HCT116 (cell line): ENCODE measurements around the gene MAN2A2. TPM values are rescaled to one million over a fixed set of nuclear protein-coding genes. Genes with fewer than 3 reads are reported as not detected.

Experiments
- ATAC-seq: fragments of 200-7000 bp; cut with Tn5 transposase; 2 replicates; pipeline ENCODE4 v1.9.1; 2020; ENCODE audit warnings: mild to moderate bottlenecking, moderate library complexity
- BruUV-seq: library from RNA; stranded (reverse); fragments of 400-500 nt; replicated peaks from 2 replicates; lab custom pipeline; 2021; lab: Mats Ljungman, UMichigan
- CTCF ChIA-PET: fragments of 300-600 bp; sonication (Branson Sonifier 250); formaldehyde crosslinking; loops from one replicate; lab custom pipeline; 2021; ENCODE audit warnings: antibody characterized with exemption; lab: Charles Lee
- POLR2A ChIA-PET: fragments of 300-600, 350-600 bp; sonication (Branson Sonifier 250); formaldehyde crosslinking; loops from one replicate; lab custom pipeline; 2021; ENCODE audit warnings: antibody characterized with exemption; lab: Charles Lee
- RAD21 ChIA-PET, 2 experiments: fragments of 300-600 bp; sonication (Branson Sonifier 250); formaldehyde crosslinking; loops; one replicate each; lab custom pipeline; 2023; ENCODE audit warnings: low total read pairs in 2 of 2; ENCODE audit not compliant: uncharacterized antibody in 2 of 2, unreplicated experiment in 2 of 2, low non-redundant PET in 1 of 2; lab: Charles Lee
- DNase-seq: peaks from one replicate; pipeline ENCODE4 v3.0.0-alpha.2; 2010; ENCODE audit warnings: low read depth, low spot score
- H2AFZ ChIP-seq: fragments of 200-600 bp; shearing (Covaris generic), sonication (generic); 2 replicates; pipeline ENCODE4 v1.6.1; 2017; ENCODE audit warnings: low read depth, mixed run types, mixed read lengths, antibody characterized with exemption, low read length; ENCODE audit not compliant: poor library complexity, severe bottlenecking
- H3K27ac ChIP-seq: 2 replicates; pipeline ENCODE4 v1.5.1; 2012; ENCODE audit warnings: low read depth, low read length
- H3K27me3 ChIP-seq: fragments of 200-600 bp; sonication (generic); 2 replicates; pipeline ENCODE4 v1.6.1; 2016; ENCODE audit warnings: mixed run types, low read length, mixed read lengths; ENCODE audit not compliant: insufficient read depth
- H3K36me3 ChIP-seq, 2 experiments: fragments of 200-500 bp in 1 of 2; fragments of 200-600 bp in 1 of 2; sonication (Bioruptor generic) in 1 of 2; sonication (generic) in 1 of 2; 2 replicates each; pipeline versions ENCODE4 v1.5.1 to v1.6.1; 2014 to 2016; ENCODE audit warnings: low read length in 2 of 2, inconsistent platforms in 1 of 2, mixed read lengths in 1 of 2, mixed run types in 1 of 2; ENCODE audit not compliant: insufficient read depth in 2 of 2, control insufficient read depth in 1 of 2
- H3K4me1 ChIP-seq, 2 experiments: fragments of 200-600 bp in 1 of 2; sonication (generic) in 1 of 2; 2 replicates each; pipeline versions ENCODE4 v1.5.1 to v1.6.1; 2012 to 2017; ENCODE audit warnings: low read length in 2 of 2, inconsistent platforms in 1 of 2, mild to moderate bottlenecking in 1 of 2, mixed read lengths in 1 of 2, mixed run types in 1 of 2, moderate library complexity in 1 of 2; ENCODE audit not compliant: insufficient read depth in 2 of 2, control insufficient read depth in 1 of 2
- H3K4me2 ChIP-seq: fragments of 200-600 bp; sonication (generic); 2 replicates; pipeline ENCODE4 v1.6.1; 2017; ENCODE audit warnings: mixed run types, low read length, mixed read lengths
- H3K4me3 ChIP-seq, 2 experiments: fragments of 200-600 bp in 1 of 2; sonication (generic) in 1 of 2; replicated peaks in 1 of 2; 2 replicates each; pipeline ENCODE4 v1.5.1; 2011 to 2016; ENCODE audit warnings: low read length in 2 of 2, control low read depth in 1 of 2, low read depth in 1 of 2, mild to moderate bottlenecking in 1 of 2, mixed read lengths in 1 of 2, mixed run types in 1 of 2
- H3K79me2 ChIP-seq: fragments of 200-600 bp; sonication (generic); 2 replicates; pipeline ENCODE4 v1.6.1; 2017; ENCODE audit warnings: mild to moderate bottlenecking, mixed run types, low read length, moderate library complexity, mixed read lengths; ENCODE audit not compliant: insufficient read depth
- H3K9ac ChIP-seq: fragments of 200-600 bp; sonication (generic); 2 replicates; pipeline ENCODE4 v1.6.1; 2016; ENCODE audit warnings: low read length, mixed read lengths
- H3K9me2 ChIP-seq: fragments of 200-600 bp; sonication (generic), shearing (Covaris generic); 2 replicates; pipeline ENCODE4 v1.6.1; 2017; ENCODE audit warnings: mixed run types, mild to moderate bottlenecking, moderate library complexity; ENCODE audit not compliant: insufficient read depth
- H3K9me3 ChIP-seq, 2 experiments: fragments of 200-500 bp in 1 of 2; fragments of 200-600 bp in 1 of 2; sonication (Bioruptor generic) in 1 of 2; sonication (generic) in 1 of 2; 2 replicates each; pipeline ENCODE4 v1.6.1; 2014 to 2017; ENCODE audit warnings: low read length in 2 of 2, mixed read lengths in 2 of 2, inconsistent platforms in 1 of 2, low read depth in 1 of 2, mild to moderate bottlenecking in 1 of 2, mixed run types in 1 of 2, moderate library complexity in 1 of 2; ENCODE audit not compliant: control insufficient read depth in 1 of 2, insufficient read depth in 1 of 2
- H4K20me1 ChIP-seq: fragments of 200-600 bp; sonication (generic), shearing (Covaris generic); 2 replicates; pipeline ENCODE4 v1.6.1; 2017; ENCODE audit warnings: mixed run types, mild to moderate bottlenecking, moderate library complexity; ENCODE audit not compliant: insufficient read depth
- CEBPB ChIP-seq: IDR thresholded peaks from 2 replicates; pipeline ENCODE4 v1.6.1; 2012; ENCODE audit warnings: low read depth
- ELF1 ChIP-seq: IDR thresholded peaks from 2 replicates; pipeline ENCODE4 v1.6.1; 2012; ENCODE audit warnings: low read depth, borderline replicate concordance
- EZH2 ChIP-seq: fragments of 200-600 bp; sonication (generic); IDR thresholded peaks from 2 replicates; pipeline ENCODE4 v1.6.1; 2017; ENCODE audit warnings: antibody characterized with exemption, mixed run types
- RAD21 ChIP-seq: IDR thresholded peaks from 2 replicates; pipeline ENCODE4 v1.6.1; 2012; ENCODE audit warnings: low read depth, mild to moderate bottlenecking
- ZFX ChIP-seq: fragments of 450-650 bp; IDR thresholded peaks from 2 replicates; pipeline ENCODE4 v1.6.1; 2017
- intact Hi-C: fragments of 100-400 bp; cut with micrococcal nuclease; formaldehyde crosslinking; loops from 2 replicates; pipeline ENCODE4 v1.10.0; 2022
- total RNA-seq: library from RNA; stranded (reverse); gene quantifications from one replicate; pipeline ENCODE4 v1.2.1, GENCODE V29; 2021; ENCODE audit not compliant: unreplicated experiment

MAN2A2 gene
- total RNA-seq, 1 experiment from 2014 or later = 44.9 TPM

DNA sequence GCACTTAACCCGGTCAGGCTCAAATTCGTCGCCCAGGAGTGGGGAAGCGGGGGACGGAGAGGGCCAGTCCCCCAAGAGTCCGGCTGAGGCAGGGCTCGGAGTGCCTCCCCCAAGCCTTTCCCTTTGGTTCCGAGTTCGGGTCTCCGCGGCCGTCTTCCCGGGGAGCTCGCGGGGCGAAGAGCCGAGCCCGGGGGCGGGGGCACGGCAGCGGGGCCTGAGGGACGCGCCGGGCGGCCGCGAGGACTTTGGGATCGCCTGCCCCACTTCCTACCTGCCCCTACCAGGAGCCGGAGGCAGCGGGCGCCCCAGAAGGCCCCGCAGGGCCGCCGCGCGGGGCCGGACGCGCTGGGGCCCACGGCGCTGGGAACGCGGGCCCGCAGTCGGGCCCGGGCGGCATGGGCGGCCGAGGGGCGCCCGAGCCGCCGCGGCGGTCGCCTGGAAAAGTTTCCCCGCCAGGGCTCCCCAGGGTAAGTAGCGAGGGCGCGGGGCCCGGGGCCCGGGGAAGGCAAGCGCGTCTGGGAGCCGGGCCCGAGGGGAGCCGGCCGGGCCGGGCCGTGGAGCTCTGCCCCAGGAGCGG is 31.9 kb upstream of the MAN2A2 start:
- no peak for DNase-seq

DNA sequence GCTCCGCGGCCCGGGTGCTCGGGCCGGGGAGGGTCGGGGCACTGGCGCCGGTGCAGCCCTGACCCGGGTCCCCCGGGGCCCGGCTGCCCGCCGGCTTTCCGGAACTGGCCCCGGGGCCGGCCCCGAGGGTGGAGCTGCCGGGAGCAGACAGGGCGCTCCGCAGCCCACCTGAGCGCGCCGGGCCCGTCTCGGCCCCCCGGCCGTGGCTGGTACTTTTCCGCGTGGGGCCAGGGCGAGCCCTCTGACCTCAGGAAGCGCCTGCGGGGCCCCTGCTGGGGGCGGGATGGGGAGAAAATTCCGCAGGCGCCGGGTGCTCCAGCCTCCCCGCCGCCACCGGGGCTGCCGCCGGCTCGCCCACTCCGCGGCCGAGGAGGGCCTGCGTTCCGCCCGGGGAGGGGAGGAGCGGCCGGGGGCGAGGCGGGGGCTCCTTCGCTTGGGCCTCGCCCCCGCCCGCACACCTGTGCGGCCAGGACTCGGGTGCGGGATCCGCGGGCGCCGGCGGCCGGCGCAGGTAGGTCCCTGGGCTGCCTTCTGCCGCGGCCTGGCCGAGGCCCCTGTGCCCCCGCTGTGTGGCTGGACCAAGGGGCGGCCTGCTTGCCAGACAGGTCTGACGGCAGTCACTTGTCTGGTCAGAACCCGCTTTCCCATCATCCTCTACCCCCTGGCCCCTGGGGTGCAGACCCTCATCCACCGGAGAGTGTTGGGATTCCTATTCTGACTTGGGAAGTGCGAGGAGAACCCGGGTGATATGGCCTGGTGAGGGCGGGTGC is 31.2 kb upstream of the MAN2A2 start:
- ChIA-PET CTCF (interaction anchor here (1.1 to 1.8 kb wide), 2 partner anchors 14 to 21 kb away, joined by 3 to 5 read pairs; no protein-coding TSS in a partner anchor), POLR2A (interaction anchor here (1.1 kb wide), 1 partner anchor 63 kb away, joined by 4 read pairs; the partner anchor contains the start of gene UNC45A), RAD21 (no interaction called here)
- H2AFZ ChIP-seq = no peak overlapping the region
- DNase-seq = no peak
- no peaks in the 10 kb centered on the region for H3K9me2 ChIP-seq
- H4K20me1 ChIP-seq = no peaks in the 10 kb centered on the region
- peak; percentile 16 for ATAC-seq
- no peaks in the 10 kb centered on the region for H3K9me3 ChIP-seq
- peak overlapping the region; percentile 97 for H3K4me2 ChIP-seq
- H3K36me3 ChIP-seq = peaks cover 0 to 4% of the 10 kb centered on the region in 2 experiments; a peak in 3 of 4 replicates
- peaks cover 54 to 59% of the 10 kb centered on the region in 2 experiments for H3K4me1 ChIP-seq
- TF ChIP-seq EZH2 = no peak
- peak; percentile 86; the same call in 1 of the 2 replicates for TF ChIP-seq ZFX
- TF ChIP-seq CEBPB = no peak
- H3K9ac ChIP-seq = peak overlapping the region; percentile 83
- peaks cover 38% of the 10 kb centered on the region for H3K79me2 ChIP-seq
- peak overlapping the region; percentile 74 to 86 for H3K4me3 ChIP-seq
- no TSS peak for BruUV-seq
- H3K27me3 ChIP-seq = no peaks in the 10 kb centered on the region
- intact Hi-C loops = loop anchor here (5.0 kb wide), 1 partner anchor 225 kb away; no protein-coding TSS in a partner anchor
- peak overlapping the region; percentile 95 for H3K27ac ChIP-seq

More for the DNA sequence above, 31.9 kb upstream of the MAN2A2 start:
- H3K27me3 ChIP-seq = no peaks in the 10 kb centered on the region
- no peaks in the 10 kb centered on the region for H3K9me3 ChIP-seq
- H2AFZ ChIP-seq = no peak overlapping the region
- H4K20me1 ChIP-seq = no peaks in the 10 kb centered on the region
- peaks cover 38% of the 10 kb centered on the region for H3K79me2 ChIP-seq
- H3K36me3 ChIP-seq = no peaks in the 10 kb centered on the region; a peak in 1 of 4 replicates
- intact Hi-C loops = loop anchor here (5.0 kb wide), 1 partner anchor 224 kb away; no protein-coding TSS in a partner anchor
- H3K9ac ChIP-seq = peak overlapping the region; percentile 83
- peaks cover 54 to 59% of the 10 kb centered on the region in 2 experiments for H3K4me1 ChIP-seq
- ChIA-PET POLR2A (interaction anchor here (1.1 to 2.0 kb wide), 2 partner anchors 11 to 64 kb away, joined by 4 to 6 read pairs; partner anchors contain the start of gene UNC45A), CTCF (interaction anchor here (1.1 to 1.8 kb wide), 2 partner anchors 14 to 22 kb away, joined by 3 to 5 read pairs; no protein-coding TSS in a partner anchor), RAD21 (no interaction called here)
- BruUV-seq = no TSS peak
- ATAC-seq = peak; percentile 12
- no peak for TF ChIP-seq ELF1
- no peak for TF ChIP-seq RAD21
- TF ChIP-seq ZFX = peak; percentile 16; the same call in 1 of the 2 replicates
- H3K27ac ChIP-seq = peak overlapping the region; percentile 95
- H3K4me2 ChIP-seq = peak overlapping the region; percentile 97
- H3K9me2 ChIP-seq = no peaks in the 10 kb centered on the region
- peak overlapping the region; percentile 74 to 86 for H3K4me3 ChIP-seq
